ENCODE measurements around the gene RPL28. TPM values are rescaled to one million over a fixed set of nuclear protein-coding genes. Genes with fewer than 3 reads are reported as not detected.
"Not testable (repeated sequence)": the region's sequence is repeated elsewhere in the genome, so short reads cannot be mapped to it uniquely, and the experiment has no call there.

Gene RPL28
- total RNA-seq, 1 donor from 2014 or later, result 2,000 TPM

GRCh38 chr19:55410168-55410567, 24.4 kb downstream of the RPL28 start:
- TF ChIP-seq, protein P1, sequence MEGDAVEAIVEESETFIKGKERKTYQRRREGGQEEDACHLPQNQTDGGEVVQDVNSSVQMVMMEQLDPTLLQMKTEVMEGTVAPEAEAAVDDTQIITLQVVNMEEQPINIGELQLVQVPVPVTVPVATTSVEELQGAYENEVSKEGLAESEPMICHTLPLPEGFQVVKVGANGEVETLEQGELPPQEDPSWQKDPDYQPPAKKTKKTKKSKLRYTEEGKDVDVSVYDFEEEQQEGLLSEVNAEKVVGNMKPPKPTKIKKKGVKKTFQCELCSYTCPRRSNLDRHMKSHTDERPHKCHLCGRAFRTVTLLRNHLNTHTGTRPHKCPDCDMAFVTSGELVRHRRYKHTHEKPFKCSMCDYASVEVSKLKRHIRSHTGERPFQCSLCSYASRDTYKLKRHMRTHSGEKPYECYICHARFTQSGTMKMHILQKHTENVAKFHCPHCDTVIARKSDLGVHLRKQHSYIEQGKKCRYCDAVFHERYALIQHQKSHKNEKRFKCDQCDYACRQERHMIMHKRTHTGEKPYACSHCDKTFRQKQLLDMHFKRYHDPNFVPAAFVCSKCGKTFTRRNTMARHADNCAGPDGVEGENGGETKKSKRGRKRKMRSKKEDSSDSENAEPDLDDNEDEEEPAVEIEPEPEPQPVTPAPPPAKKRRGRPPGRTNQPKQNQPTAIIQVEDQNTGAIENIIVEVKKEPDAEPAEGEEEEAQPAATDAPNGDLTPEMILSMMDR (IDR thresholded peaks at IDR 0.05), result no peak
- Mint-ChIP-seq H3K9me3 (ENCODE audit: unreplicated experiment) (no peaks in the 10 kb centered on the region), H3K4me1 (ENCODE audit: unreplicated experiment) (peaks cover 19% of the 10 kb centered on the region), H3K27me3 (ENCODE audit: unreplicated experiment) (peaks cover 6% of the 10 kb centered on the region), H3K36me3 (ENCODE audit: unreplicated experiment) (peaks cover 9% of the 10 kb centered on the region), H3K4me3 (ENCODE audit: unreplicated experiment) (no peak overlapping the region), H3K27ac (ENCODE audit: unreplicated experiment) (peak overlapping the region; percentile 68)
- no peak for DNase-seq (ENCODE audit: extremely low spot score, unreplicated experiment)

DNA sequence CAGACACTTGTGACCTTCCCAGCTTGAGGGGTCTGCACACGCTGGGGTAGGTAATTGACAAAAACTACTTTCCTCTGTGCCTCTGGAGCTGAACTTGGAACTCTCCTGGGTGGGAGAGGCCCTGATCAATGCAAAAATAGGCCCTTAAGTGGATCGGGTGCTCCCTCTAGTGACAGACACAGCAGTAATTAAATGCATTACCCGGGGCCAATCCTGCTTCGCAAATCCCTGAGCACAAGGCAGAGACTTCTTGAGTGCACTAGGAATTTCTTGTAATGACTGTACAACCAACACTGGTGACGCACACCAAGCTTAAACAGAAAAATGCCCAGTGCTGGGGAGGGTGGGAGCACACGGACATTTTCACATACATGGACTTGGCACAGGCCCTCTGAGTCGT, 32.5 kb downstream of the RPL28 start:
- H3K27ac Mint-ChIP-seq (ENCODE audit: unreplicated experiment), result no peak overlapping the region
- no peak for DNase-seq (ENCODE audit: extremely low spot score, unreplicated experiment)
- no peaks in the 10 kb centered on the region for H3K36me3 Mint-ChIP-seq (ENCODE audit: unreplicated experiment)
- no peaks in the 10 kb centered on the region for H3K9me3 Mint-ChIP-seq (ENCODE audit: unreplicated experiment)
- H3K27me3 Mint-ChIP-seq (ENCODE audit: unreplicated experiment), result peaks cover 14% of the 10 kb centered on the region
- H3K4me1 Mint-ChIP-seq (ENCODE audit: unreplicated experiment), result no peaks in the 10 kb centered on the region
- H3K4me3 Mint-ChIP-seq (ENCODE audit: unreplicated experiment), result no peak overlapping the region
- TF ChIP-seq, protein P1 (IDR thresholded peaks at IDR 0.05), result peak; percentile 84

DNA sequence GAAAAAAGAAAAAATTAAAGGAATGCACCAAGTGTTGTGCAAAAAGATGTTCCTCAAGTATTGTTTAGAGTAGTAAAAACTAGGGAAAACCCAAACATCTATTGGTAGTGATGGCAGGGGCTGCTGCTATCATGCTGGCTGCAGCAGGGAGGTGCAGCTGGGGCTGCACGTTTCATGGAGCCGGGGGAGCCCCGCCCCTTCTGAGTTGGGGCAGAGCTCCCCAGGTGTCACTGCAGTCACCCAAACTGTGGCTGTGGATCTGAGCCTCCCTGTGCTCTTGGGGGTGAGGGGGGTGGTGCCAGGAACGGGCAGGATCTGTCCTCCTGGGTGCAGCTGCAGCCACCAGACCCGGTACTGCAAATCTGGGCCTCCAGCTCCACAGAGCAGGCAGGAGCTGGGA, 33.4 kb downstream of the RPL28 start:
- peaks cover 19% of the 10 kb centered on the region for H3K27me3 Mint-ChIP-seq (ENCODE audit: unreplicated experiment)
- H3K9me3 Mint-ChIP-seq (ENCODE audit: unreplicated experiment), result no peaks in the 10 kb centered on the region
- no peaks in the 10 kb centered on the region for H3K36me3 Mint-ChIP-seq (ENCODE audit: unreplicated experiment)
- no peaks in the 10 kb centered on the region for H3K4me1 Mint-ChIP-seq (ENCODE audit: unreplicated experiment)
- TF ChIP-seq, protein P1 (IDR thresholded peaks at IDR 0.05), result no peak
- H3K4me3 Mint-ChIP-seq (ENCODE audit: unreplicated experiment), result no peak overlapping the region
- no peak overlapping the region for H3K27ac Mint-ChIP-seq (ENCODE audit: unreplicated experiment)
- no peak for DNase-seq (ENCODE audit: extremely low spot score, unreplicated experiment)

- H3K9me3 Mint-ChIP-seq (ENCODE audit: unreplicated experiment), result no peaks in the 10 kb centered on the region
- no peaks in the 10 kb centered on the region for H3K4me1 Mint-ChIP-seq (ENCODE audit: unreplicated experiment)
- TF ChIP-seq, protein P1 (IDR thresholded peaks at IDR 0.05), result no peak
- no peak overlapping the region for H3K4me3 Mint-ChIP-seq (ENCODE audit: unreplicated experiment)
- no peak for DNase-seq (ENCODE audit: extremely low spot score, unreplicated experiment)
- peaks cover 23% of the 10 kb centered on the region for H3K27me3 Mint-ChIP-seq (ENCODE audit: unreplicated experiment)
- no peak overlapping the region for H3K27ac Mint-ChIP-seq (ENCODE audit: unreplicated experiment)
- H3K36me3 Mint-ChIP-seq (ENCODE audit: unreplicated experiment), result no peaks in the 10 kb centered on the region
These were observed 34.0 kb downstream of the RPL28 start for GRCh38 chr19:55419624-55420236.

GRCh38 chr19:55421281-55421680, 35.5 kb downstream of the RPL28 start:
- peaks cover 34% of the 10 kb centered on the region for H3K27me3 Mint-ChIP-seq (ENCODE audit: unreplicated experiment)
- H3K27ac Mint-ChIP-seq (ENCODE audit: unreplicated experiment); DNase-seq (ENCODE audit: extremely low spot score, unreplicated experiment); H3K36me3 Mint-ChIP-seq (ENCODE audit: unreplicated experiment); H3K9me3 Mint-ChIP-seq (ENCODE audit: unreplicated experiment); H3K4me3 Mint-ChIP-seq (ENCODE audit: unreplicated experiment); H3K4me1 Mint-ChIP-seq (ENCODE audit: unreplicated experiment): not testable (repeated sequence)
